H9 (cell line): ENCODE data around the gene PTPRN2. TPM values are rescaled to one million over a fixed set of nuclear protein-coding genes. Genes with fewer than 3 reads are reported as not detected.

Source experiments
- DNase-seq: peaks from one replicate; pipeline ENCODE4 v3.0.0-alpha.2; 2017
- H2AFZ ChIP-seq: one replicate; pipeline ENCODE4 v1.6.1; 2013; ENCODE audit warnings: mild to moderate bottlenecking, low read length, control low read depth, moderate library complexity
- H2AK5ac ChIP-seq: 2 replicates; pipeline ENCODE4 v1.6.1; 2013; ENCODE audit warnings: low read length, control low read depth, mixed read lengths; ENCODE audit not compliant: insufficient read length
- H2BK120ac ChIP-seq: one replicate; pipeline ENCODE4 v1.6.1; 2013; ENCODE audit warnings: low read depth, mild to moderate bottlenecking, low read length, control low read depth, inconsistent platforms; ENCODE audit not compliant: poor library complexity, severe bottlenecking
- H2BK12ac ChIP-seq: 2 replicates; pipeline ENCODE4 v1.6.1; 2013; ENCODE audit warnings: low read length, control low read depth, mixed read lengths, low read depth; ENCODE audit not compliant: insufficient read length
- H2BK15ac ChIP-seq: 2 replicates; pipeline ENCODE4 v1.6.1; 2013; ENCODE audit warnings: low read depth, low read length, control low read depth
- H2BK20ac ChIP-seq: one replicate; pipeline ENCODE4 v1.6.1; 2013; ENCODE audit warnings: low read depth, mild to moderate bottlenecking, low read length, control low read depth, inconsistent platforms; ENCODE audit not compliant: poor library complexity, severe bottlenecking
- H2BK5ac ChIP-seq: 2 replicates; pipeline ENCODE4 v1.6.1; 2013; ENCODE audit warnings: low read length, control low read depth, mixed read lengths; ENCODE audit not compliant: insufficient read length
- H3K14ac ChIP-seq: 2 replicates; pipeline ENCODE4 v1.6.1; 2013; ENCODE audit warnings: low read length, control low read depth; ENCODE audit not compliant: insufficient read depth
- H3K18ac ChIP-seq: 2 replicates; pipeline ENCODE4 v1.6.1; 2013; ENCODE audit warnings: low read depth, mild to moderate bottlenecking, mixed read lengths, low read length, control low read depth; ENCODE audit not compliant: insufficient read length
- H3K23ac ChIP-seq: 2 replicates; pipeline ENCODE4 v1.6.1; 2013; ENCODE audit warnings: low read length, control low read depth, mixed read lengths, low read depth; ENCODE audit not compliant: insufficient read length
- H3K23me2 ChIP-seq: 2 replicates; pipeline ENCODE4 v1.6.1; 2013; ENCODE audit warnings: low read depth, mild to moderate bottlenecking, mixed read lengths, low read length, control low read depth; ENCODE audit not compliant: insufficient read length, poor library complexity, severe bottlenecking
- H3K27ac ChIP-seq: 2 replicates; pipeline ENCODE4 v1.5.1; 2013; ENCODE audit warnings: low read length, control low read depth, mixed read lengths, low read depth; ENCODE audit not compliant: insufficient read length
- H3K27me3 ChIP-seq: 2 replicates; pipeline ENCODE4 v1.6.1; 2013; ENCODE audit warnings: low read length, control low read depth, inconsistent platforms; ENCODE audit not compliant: insufficient read depth
- H3K4ac ChIP-seq: 2 replicates; pipeline ENCODE4 v1.6.1; 2013; ENCODE audit warnings: low read depth, mild to moderate bottlenecking, control low read depth, inconsistent platforms, low read length, moderate library complexity
- H3K4me1 ChIP-seq: 2 replicates; pipeline ENCODE4 v1.6.1; 2013; ENCODE audit warnings: low read length, control low read depth, inconsistent platforms; ENCODE audit not compliant: insufficient read depth
- H3K4me2 ChIP-seq: 2 replicates; pipeline ENCODE4 v1.6.1; 2013; ENCODE audit warnings: low read length, control low read depth, mixed read lengths; ENCODE audit not compliant: insufficient read length, insufficient read depth
- H3K56ac ChIP-seq: 2 replicates; pipeline ENCODE4 v1.6.1; 2013; ENCODE audit warnings: low read depth, mild to moderate bottlenecking, mixed read lengths, low read length, control low read depth; ENCODE audit not compliant: insufficient read length
- H3K79me1 ChIP-seq: 2 replicates; pipeline ENCODE4 v1.6.1; 2013; ENCODE audit warnings: low read depth, mild to moderate bottlenecking, moderate library complexity, low read length, control low read depth, inconsistent platforms; ENCODE audit not compliant: insufficient read depth, poor library complexity, severe bottlenecking
- H3K79me2 ChIP-seq: 2 replicates; pipeline ENCODE4 v1.6.1; 2013; ENCODE audit warnings: low read length, control low read depth, inconsistent platforms; ENCODE audit not compliant: insufficient read depth
- H3K9ac ChIP-seq: 2 replicates; pipeline ENCODE4 v1.6.1; 2013; ENCODE audit warnings: low read length, control low read depth, mixed read lengths; ENCODE audit not compliant: insufficient read length; ENCODE audit errors: extremely low read depth
- H3K9me3 ChIP-seq: one replicate; pipeline ENCODE4 v1.6.1; 2013; ENCODE audit warnings: low read depth, low read length, inconsistent platforms; ENCODE audit not compliant: control insufficient read depth
- H3T11ph ChIP-seq: one replicate; pipeline ENCODE4 v1.6.1; 2013; ENCODE audit warnings: mild to moderate bottlenecking, low read length, control low read depth, inconsistent platforms
- H4K20me1 ChIP-seq: one replicate; pipeline ENCODE4 v1.6.1; 2013; ENCODE audit not compliant: control insufficient read depth, insufficient read length, insufficient read depth
- H4K5ac ChIP-seq: 2 replicates; pipeline ENCODE4 v1.6.1; 2013; ENCODE audit warnings: low read depth, mild to moderate bottlenecking, mixed read lengths, low read length, control low read depth; ENCODE audit not compliant: insufficient read length
- H4K8ac ChIP-seq: replicated peaks from 2 replicates; pipeline ENCODE4 v1.6.1; 2013; ENCODE audit warnings: low read length, control low read depth, mixed read lengths, low read depth; ENCODE audit not compliant: insufficient read length
- H4K91ac ChIP-seq: 2 replicates; pipeline ENCODE4 v1.6.1; 2013; ENCODE audit warnings: low read depth, mild to moderate bottlenecking, moderate library complexity, mixed read lengths, low read length, control low read depth; ENCODE audit not compliant: insufficient read length
- H3K27ac Mint-ChIP-seq, 3 experiments: 2 replicates in 2 of 3; 3 replicates in 1 of 3; pipeline ENCODE4 v1.8.0; 2020 to 2021; ENCODE audit warnings: mixed read lengths in 3 of 3, mild to moderate bottlenecking in 1 of 3, moderate library complexity in 1 of 3
- H3K27me3 Mint-ChIP-seq: 2 replicates; pipeline ENCODE4 v1.8.0; 2021; ENCODE audit warnings: low read depth, mild to moderate bottlenecking, moderate library complexity, mixed read lengths
- H3K36me3 Mint-ChIP-seq, 3 experiments: 2 replicates in 2 of 3; 3 replicates in 1 of 3; pipeline ENCODE4 v1.8.0; 2020 to 2021; ENCODE audit warnings: low read depth in 3 of 3, mixed read lengths in 3 of 3; ENCODE audit not compliant: insufficient read depth in 1 of 3
- H3K4me1 Mint-ChIP-seq, 2 experiments: 2 replicates each; pipeline ENCODE4 v1.8.0; 2020; ENCODE audit warnings: mixed read lengths in 2 of 2
- H3K4me3 Mint-ChIP-seq, 2 experiments: 2 replicates in 1 of 2; 3 replicates in 1 of 2; pipeline ENCODE4 v1.8.0; 2020 to 2021; ENCODE audit warnings: mild to moderate bottlenecking in 2 of 2, mixed read lengths in 2 of 2, moderate library complexity in 1 of 2
- H3K9me3 Mint-ChIP-seq, 2 experiments: 2 replicates in 1 of 2; 3 replicates in 1 of 2; pipeline ENCODE4 v1.8.0; 2020; ENCODE audit warnings: mild to moderate bottlenecking in 2 of 2, mixed read lengths in 2 of 2, moderate library complexity in 1 of 2
- WGBS: extraction: QIAGEN DNeasy Blood & Tissue Kit; methylation state at CpG from one replicate; pipeline ENCODE4 v1.1.7; 2013; ENCODE audit warnings: missing lambda C conversion rate, low lambda C conversion rate, mixed read lengths; ENCODE audit not compliant: insufficient read length; ENCODE audit errors: extremely low coverage; 5-methylcytosine and 5-hydroxymethylcytosine counted together
- total RNA-seq: library from RNA; stranded (reverse); gene quantifications from 2 replicates; pipeline ENCODE4 v1.2.1, GENCODE V29; 2021
- TF ChIP-seq, protein P1 (sequence below): fragments of 200-600 bp; sonication (generic); conservative IDR thresholded peaks from 3 replicates; pipeline ENCODE4 v1.8.0; 2021; ENCODE audit warnings: antibody characterized with exemption, mild to moderate bottlenecking

PTPRN2 gene
- total RNA-seq, 1 experiment from 2014 or later: 5.2 TPM

DNA sequence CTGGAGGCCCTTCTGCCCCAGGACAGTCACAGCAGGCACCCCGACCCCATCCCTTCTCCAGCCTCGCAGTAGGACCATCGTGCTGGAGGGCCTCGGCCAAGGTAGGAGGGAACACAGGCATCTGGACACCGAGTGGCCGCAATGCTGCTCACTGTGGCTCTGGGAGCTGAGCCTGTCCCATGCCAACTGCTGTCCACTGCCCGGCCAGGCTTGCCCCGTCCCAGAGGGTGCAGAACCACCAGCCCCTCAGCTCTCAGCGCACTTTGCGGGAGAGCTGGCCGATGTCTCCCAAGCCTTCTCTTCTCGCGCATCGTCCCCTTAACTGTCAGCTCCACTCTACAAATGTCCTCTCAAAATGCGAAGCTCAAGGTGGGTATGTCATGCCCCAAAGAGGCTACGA lies 197.2 kb downstream of the PTPRN2 start:
- Histone ChIP-seq H3K4me1 (no peaks in the 10 kb centered on the region), H2BK5ac (no peak overlapping the region), H2BK12ac (no peak overlapping the region), H3K56ac (no peak overlapping the region), H3K23me2 (no peaks in the 10 kb centered on the region), H3K18ac (no peak overlapping the region), H3K4me2 (no peak overlapping the region), H2AFZ (no peak overlapping the region), H2AK5ac (no peak overlapping the region), H4K20me1 (no peaks in the 10 kb centered on the region), H3K27ac (no peak overlapping the region), H3K27me3 (no peaks in the 10 kb centered on the region), H3K9me3 (no peaks in the 10 kb centered on the region), H4K91ac (no peak overlapping the region), H3K79me1 (no peaks in the 10 kb centered on the region), H3K4ac (no peak overlapping the region), H2BK15ac (no peak overlapping the region), H4K5ac (no peak overlapping the region), H3K23ac (no peak overlapping the region), H2BK120ac (no peak overlapping the region), H3T11ph (no peak overlapping the region), H4K8ac (no peak overlapping the region), H3K14ac (no peak overlapping the region), H2BK20ac (no peak overlapping the region), H3K9ac (no peak overlapping the region), H3K79me2 (no peaks in the 10 kb centered on the region)
- peaks cover 11 to 18% of the 10 kb centered on the region in 2 experiments for H3K4me1 Mint-ChIP-seq
- no peaks in the 10 kb centered on the region; a peak in 1 of 7 replicates for H3K36me3 Mint-ChIP-seq
- peaks cover 25% of the 10 kb centered on the region for H3K27me3 Mint-ChIP-seq
- H3K9me3 Mint-ChIP-seq: peaks cover 0 to 3% of the 10 kb centered on the region in 2 experiments; a peak in 1 of 5 replicates
- DNase-seq: no peak
- WGBS: no CpG with 5 or more reads among the region's 16 CpGs
- no peak overlapping the region for H3K27ac Mint-ChIP-seq
- TF ChIP-seq, protein P1, sequence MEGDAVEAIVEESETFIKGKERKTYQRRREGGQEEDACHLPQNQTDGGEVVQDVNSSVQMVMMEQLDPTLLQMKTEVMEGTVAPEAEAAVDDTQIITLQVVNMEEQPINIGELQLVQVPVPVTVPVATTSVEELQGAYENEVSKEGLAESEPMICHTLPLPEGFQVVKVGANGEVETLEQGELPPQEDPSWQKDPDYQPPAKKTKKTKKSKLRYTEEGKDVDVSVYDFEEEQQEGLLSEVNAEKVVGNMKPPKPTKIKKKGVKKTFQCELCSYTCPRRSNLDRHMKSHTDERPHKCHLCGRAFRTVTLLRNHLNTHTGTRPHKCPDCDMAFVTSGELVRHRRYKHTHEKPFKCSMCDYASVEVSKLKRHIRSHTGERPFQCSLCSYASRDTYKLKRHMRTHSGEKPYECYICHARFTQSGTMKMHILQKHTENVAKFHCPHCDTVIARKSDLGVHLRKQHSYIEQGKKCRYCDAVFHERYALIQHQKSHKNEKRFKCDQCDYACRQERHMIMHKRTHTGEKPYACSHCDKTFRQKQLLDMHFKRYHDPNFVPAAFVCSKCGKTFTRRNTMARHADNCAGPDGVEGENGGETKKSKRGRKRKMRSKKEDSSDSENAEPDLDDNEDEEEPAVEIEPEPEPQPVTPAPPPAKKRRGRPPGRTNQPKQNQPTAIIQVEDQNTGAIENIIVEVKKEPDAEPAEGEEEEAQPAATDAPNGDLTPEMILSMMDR: no peak
- H3K4me3 Mint-ChIP-seq: no peak overlapping the region
